Skeletal muscle satellite cell (primary cell): ENCODE results near the gene AXL.

Experiments used
- H3K27me3 ChIP-seq: 2 replicates; pipeline ENCODE4 v1.7.0; 2013; ENCODE audit warnings: low read length; ENCODE audit not compliant: control insufficient read depth, insufficient read depth
- H3K36me3 ChIP-seq: 2 replicates; pipeline ENCODE4 v1.7.0; 2013; ENCODE audit warnings: mild to moderate bottlenecking, control low read depth, low read length; ENCODE audit not compliant: insufficient read depth
- H3K4me1 ChIP-seq: 2 replicates; pipeline ENCODE4 v1.7.0; 2013; ENCODE audit warnings: low read length; ENCODE audit not compliant: control insufficient read depth, insufficient read depth
- H3K4me2 ChIP-seq: 2 replicates; pipeline ENCODE4 v1.7.0; 2013; ENCODE audit warnings: mild to moderate bottlenecking, low read length
- H3K4me3 ChIP-seq: 2 replicates; pipeline ENCODE4 v1.7.0; 2013; ENCODE audit warnings: low read length
- H3K9ac ChIP-seq: 2 replicates; pipeline ENCODE4 v1.7.0; 2013; ENCODE audit warnings: mild to moderate bottlenecking, low read depth, low read length, moderate library complexity
- H3K9me3 ChIP-seq: replicated peaks from 2 replicates; pipeline ENCODE4 v1.7.0; 2013; ENCODE audit warnings: mild to moderate bottlenecking, control low read depth, low read length

The AXL gene

DNA sequence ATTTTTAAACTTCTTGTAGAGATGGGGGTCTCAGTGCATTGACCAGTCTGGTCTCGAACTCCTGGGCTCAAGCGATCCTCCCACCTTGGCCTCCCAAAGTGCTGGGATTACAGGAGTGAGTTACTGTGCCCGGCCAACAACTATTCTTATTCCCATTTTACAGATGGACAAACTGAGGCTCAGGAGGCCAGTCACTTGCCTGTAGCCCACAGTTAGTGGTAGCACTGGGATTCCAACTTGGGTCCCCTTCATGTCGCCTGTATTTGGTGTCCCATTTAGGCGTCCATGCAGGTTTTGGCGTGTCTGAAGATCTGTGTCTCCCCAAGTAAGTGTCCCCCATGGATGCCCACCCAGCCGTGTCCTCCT, 791 bp upstream of the AXL start:
- Histone ChIP-seq H3K4me3 (peak overlapping the region; percentile 78), H3K27me3 (no peaks in the 10 kb centered on the region), H3K4me1 (peaks cover 30% of the 10 kb centered on the region), H3K4me2 (peak overlapping the region; percentile 91), H3K9ac (peak overlapping the region; percentile 93), H3K9me3 (no peaks in the 10 kb centered on the region), H3K36me3 (peaks cover 23% of the 10 kb centered on the region)

DNA sequence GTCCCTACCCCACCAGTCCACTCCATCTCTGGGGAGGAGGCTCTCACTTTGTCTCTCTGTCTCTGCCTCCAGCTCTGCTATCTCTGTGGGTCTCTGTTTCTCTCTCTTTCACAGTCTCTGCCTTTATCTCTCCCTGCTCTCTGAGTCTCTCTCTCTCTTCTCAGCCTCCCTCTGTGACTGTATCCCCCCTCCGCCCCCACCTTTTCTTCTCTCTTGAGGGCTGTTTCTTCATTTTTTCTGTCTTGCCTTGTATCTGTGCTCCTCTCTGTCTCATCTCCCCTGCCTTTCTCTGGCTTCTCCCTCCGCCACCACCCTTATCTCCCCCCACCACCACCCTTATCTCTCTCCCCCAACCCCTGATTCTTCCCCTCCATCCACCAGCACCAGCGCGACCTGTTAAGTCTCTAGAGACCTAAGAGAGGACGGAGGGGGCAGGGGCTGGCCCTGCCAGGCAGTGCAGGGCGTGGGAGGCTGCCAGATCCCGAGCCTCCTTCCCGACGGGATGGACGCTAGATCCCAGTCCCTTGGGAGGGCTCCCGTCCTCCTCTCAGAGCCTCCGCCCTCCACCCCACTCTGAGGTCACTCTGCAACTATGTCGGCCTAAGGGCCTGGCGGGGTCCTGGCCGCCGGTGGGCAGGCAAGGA, 1.0 kb downstream of the AXL start:
- no peaks in the 10 kb centered on the region for H3K9me3 ChIP-seq
- H3K36me3 ChIP-seq: peaks cover 35% of the 10 kb centered on the region
- peak overlapping the region; percentile 91 for H3K4me2 ChIP-seq
- peaks cover 48% of the 10 kb centered on the region for H3K4me1 ChIP-seq
- no peaks in the 10 kb centered on the region for H3K27me3 ChIP-seq
- H3K9ac ChIP-seq: peak overlapping the region; percentile 93
- H3K4me3 ChIP-seq: peak overlapping the region; percentile 78

GRCh38 chr19:41220811-41221210, 1.8 kb downstream of the AXL start:
- peak overlapping the region; percentile 78 for H3K4me3 ChIP-seq
- H3K9ac ChIP-seq: peak overlapping the region; percentile 93
- H3K27me3 ChIP-seq: no peaks in the 10 kb centered on the region
- H3K4me1 ChIP-seq: peaks cover 54% of the 10 kb centered on the region
- peak overlapping the region; percentile 91 for H3K4me2 ChIP-seq
- H3K9me3 ChIP-seq: no peaks in the 10 kb centered on the region
- peaks cover 38% of the 10 kb centered on the region for H3K36me3 ChIP-seq

DNA sequence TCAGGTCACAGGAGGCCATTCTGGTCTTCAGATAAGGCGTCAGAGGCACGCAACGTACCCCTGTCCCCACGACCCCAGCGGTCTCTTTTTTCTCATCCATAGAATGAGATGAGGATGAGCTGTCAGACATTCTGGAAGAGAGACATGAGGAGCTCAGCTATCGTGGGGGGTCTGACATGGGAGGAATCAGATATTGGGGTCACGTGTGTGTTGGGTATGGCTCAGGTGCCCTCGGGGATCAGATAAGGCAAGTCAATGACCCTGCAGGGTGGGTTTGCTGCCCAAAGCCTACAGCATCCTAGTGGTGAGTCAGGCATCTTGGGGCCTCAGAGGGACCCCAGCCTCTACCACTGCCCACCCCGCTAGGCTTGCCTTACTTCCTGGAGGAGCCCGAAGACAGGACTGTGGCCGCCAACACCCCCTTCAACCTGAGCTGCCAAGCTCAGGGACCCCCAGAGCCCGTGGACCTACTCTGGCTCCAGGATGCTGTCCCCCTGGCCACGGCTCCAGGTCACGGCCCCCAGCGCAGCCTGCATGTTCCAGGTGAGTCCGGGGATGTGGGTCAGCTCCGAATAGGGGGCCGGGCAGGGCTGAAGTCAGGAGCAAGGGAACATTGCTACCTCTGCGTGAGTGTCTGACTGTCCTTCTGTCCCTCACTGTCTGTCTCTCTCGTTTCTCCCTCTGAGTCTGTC, 2.6 kb downstream of the AXL start:
- no peaks in the 10 kb centered on the region for H3K27me3 ChIP-seq
- peak overlapping the region; percentile 78 for H3K4me3 ChIP-seq
- H3K9ac ChIP-seq: peak overlapping the region; percentile 93
- peak overlapping the region; percentile 91 for H3K4me2 ChIP-seq
- peaks cover 61% of the 10 kb centered on the region for H3K4me1 ChIP-seq
- H3K9me3 ChIP-seq: no peaks in the 10 kb centered on the region
- peaks cover 42% of the 10 kb centered on the region for H3K36me3 ChIP-seq

DNA sequence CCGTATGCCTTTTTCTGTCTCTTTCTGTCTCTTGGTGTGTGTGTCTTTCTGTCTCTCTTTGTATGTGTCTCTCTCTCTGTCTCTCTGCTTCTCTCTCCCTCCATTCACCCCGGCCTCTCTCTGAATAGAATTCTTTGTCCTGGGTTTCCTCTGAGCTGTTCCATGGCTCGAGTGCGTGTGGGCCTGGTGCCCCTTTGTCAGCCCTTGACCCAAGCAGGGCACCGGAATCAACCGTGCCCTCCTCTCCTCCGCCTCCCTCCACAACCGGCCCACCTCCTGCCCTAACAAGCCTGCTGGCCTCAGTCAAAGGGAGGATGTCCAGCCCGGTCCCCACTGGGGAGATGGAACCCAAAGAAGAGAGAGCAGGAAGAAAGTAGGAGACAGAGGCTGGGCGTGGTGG, 3.2 kb downstream of the AXL start:
- peak overlapping the region; percentile 91 for H3K4me2 ChIP-seq
- no peaks in the 10 kb centered on the region for H3K27me3 ChIP-seq
- peak overlapping the region; percentile 93 for H3K9ac ChIP-seq
- H3K9me3 ChIP-seq: no peaks in the 10 kb centered on the region
- peaks cover 48% of the 10 kb centered on the region for H3K36me3 ChIP-seq
- peaks cover 65% of the 10 kb centered on the region for H3K4me1 ChIP-seq
- H3K4me3 ChIP-seq: peak overlapping the region; percentile 78

DNA sequence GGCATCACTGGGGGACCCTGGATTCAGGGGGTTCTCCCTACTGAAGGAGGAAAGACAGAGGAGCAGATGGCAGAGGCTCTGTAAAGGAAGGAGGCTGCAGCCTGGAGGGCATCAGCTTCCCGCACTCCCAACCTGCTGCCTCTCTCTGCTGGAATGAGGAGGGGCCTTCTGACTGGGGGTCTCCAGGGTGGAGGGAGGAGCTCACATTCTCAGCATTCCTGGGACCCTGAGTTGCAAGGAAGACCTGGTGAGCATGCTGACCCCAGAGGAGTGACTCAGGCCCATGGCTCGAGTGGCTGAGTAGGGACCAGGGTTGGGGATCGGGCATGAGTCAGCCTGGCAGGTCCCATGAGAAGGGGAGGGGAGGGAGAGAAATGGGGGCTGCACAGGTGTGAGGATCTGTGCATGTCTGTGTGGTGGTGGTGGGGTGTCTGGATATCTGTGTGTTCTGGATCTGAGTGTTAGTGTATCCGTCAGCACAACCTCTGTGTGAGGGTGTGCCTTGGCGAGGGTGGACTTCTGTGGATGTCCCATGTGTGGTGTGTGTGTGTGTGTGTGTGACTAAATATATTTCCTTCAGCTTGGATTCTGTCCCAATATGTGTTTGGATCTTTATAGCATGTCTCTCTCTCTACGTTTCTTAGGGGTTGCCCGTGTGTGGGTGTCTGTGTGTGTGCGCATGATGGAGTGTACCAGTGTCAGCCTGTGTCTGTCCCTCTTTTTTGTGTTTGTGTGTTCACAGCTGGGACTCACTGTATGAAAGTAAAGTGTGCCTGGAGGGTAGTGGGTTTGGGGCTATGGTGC, 4.6 kb downstream of the AXL start:
- Histone ChIP-seq H3K4me3 (peak overlapping the region; percentile 61), H3K36me3 (peaks cover 58% of the 10 kb centered on the region), H3K9ac (peak overlapping the region; percentile 73), H3K9me3 (no peaks in the 10 kb centered on the region), H3K27me3 (no peaks in the 10 kb centered on the region), H3K4me1 (peaks cover 61% of the 10 kb centered on the region), H3K4me2 (peak overlapping the region; percentile 82)

GRCh38 chr19:41224632-41225031, 5.6 kb downstream of the AXL start:
- H3K9ac ChIP-seq: peak overlapping the region; percentile 73
- H3K4me2 ChIP-seq: peak overlapping the region; percentile 82
- H3K36me3 ChIP-seq: peaks cover 59% of the 10 kb centered on the region
- H3K4me1 ChIP-seq: peaks cover 63% of the 10 kb centered on the region
- H3K4me3 ChIP-seq: peak overlapping the region; percentile 61
- no peaks in the 10 kb centered on the region for H3K27me3 ChIP-seq
- H3K9me3 ChIP-seq: no peaks in the 10 kb centered on the region

- H3K4me1 ChIP-seq: peaks cover 65% of the 10 kb centered on the region
- peaks cover 57% of the 10 kb centered on the region for H3K36me3 ChIP-seq
- H3K9ac ChIP-seq: peak overlapping the region; percentile 81
- no peaks in the 10 kb centered on the region for H3K27me3 ChIP-seq
- no peaks in the 10 kb centered on the region for H3K9me3 ChIP-seq
- peak overlapping the region; percentile 58 for H3K4me3 ChIP-seq
- H3K4me2 ChIP-seq: peak overlapping the region; percentile 82
These were observed 6.4 kb downstream of the AXL start for GRCh38 chr19:41225238-41226052.

- Histone ChIP-seq H3K4me1 (peaks cover 57% of the 10 kb centered on the region), H3K9ac (peak overlapping the region; percentile 81), H3K4me3 (peak overlapping the region; percentile 58), H3K36me3 (peaks cover 57% of the 10 kb centered on the region), H3K4me2 (peak overlapping the region; percentile 82), H3K9me3 (no peaks in the 10 kb centered on the region), H3K27me3 (no peaks in the 10 kb centered on the region)
These were observed 7.2 kb downstream of the AXL start for GRCh38 chr19:41226053-41226873.

DNA sequence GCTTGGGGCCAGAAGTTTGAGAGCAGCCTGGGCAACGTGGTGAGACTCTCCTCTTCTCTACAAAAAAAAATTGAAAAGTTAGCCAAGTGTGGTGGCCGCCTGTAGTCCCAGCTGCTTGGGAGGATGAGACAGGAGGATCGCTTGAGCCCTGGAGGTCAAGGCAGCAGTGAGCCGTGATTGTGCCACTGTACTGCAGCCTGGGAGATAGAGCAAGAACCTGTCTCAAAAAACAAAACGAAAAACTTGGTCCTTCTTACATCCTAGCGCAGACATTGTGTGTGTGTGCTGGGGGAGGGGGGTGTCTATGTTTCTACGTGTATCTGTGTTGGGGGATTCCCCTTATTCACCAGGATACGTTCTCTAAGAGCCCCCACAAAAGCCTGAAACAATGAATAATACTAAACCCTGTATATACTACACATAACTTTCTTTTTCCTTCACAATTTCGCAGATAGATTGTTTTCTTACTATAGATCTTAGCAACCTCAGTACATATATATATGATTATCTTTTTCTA, 7.9 kb downstream of the AXL start:
- Histone ChIP-seq H3K27me3 (no peaks in the 10 kb centered on the region), H3K4me1 (peaks cover 50% of the 10 kb centered on the region), H3K4me3 (peak overlapping the region; percentile 57), H3K4me2 (peak overlapping the region; percentile 82), H3K9me3 (no peaks in the 10 kb centered on the region), H3K36me3 (peaks cover 53% of the 10 kb centered on the region), H3K9ac (peak overlapping the region; percentile 81)
